Measurements from ENCODE around the gene PMPCA.

- no peak for TF ChIP-seq EZH2phosphoT487 (IDR thresholded peaks at IDR 0.05; ENCODE audit: borderline replicate concordance, low read length)
- TF ChIP-seq CTCF (conservative IDR thresholded peaks at IDR 0.05; ENCODE audit: low read depth, low read length): no peak
- no peak for TF ChIP-seq EZH2 (IDR thresholded peaks at IDR 0.05; ENCODE audit: low read length, unreplicated experiment)
Observed at GRCh38 chr9:136436055-136436634, 25.7 kb downstream of the PMPCA start.
